GM10847 (cell line): ENCODE data around the gene CCDC182.

Source experiments
- POLR2A ChIP-seq: IDR thresholded peaks from 2 replicates; pipeline ENCODE4 v1.6.1; 2011; ENCODE audit not compliant: insufficient read length; ENCODE audit errors: extremely low read depth

CCDC182 gene

DNA sequence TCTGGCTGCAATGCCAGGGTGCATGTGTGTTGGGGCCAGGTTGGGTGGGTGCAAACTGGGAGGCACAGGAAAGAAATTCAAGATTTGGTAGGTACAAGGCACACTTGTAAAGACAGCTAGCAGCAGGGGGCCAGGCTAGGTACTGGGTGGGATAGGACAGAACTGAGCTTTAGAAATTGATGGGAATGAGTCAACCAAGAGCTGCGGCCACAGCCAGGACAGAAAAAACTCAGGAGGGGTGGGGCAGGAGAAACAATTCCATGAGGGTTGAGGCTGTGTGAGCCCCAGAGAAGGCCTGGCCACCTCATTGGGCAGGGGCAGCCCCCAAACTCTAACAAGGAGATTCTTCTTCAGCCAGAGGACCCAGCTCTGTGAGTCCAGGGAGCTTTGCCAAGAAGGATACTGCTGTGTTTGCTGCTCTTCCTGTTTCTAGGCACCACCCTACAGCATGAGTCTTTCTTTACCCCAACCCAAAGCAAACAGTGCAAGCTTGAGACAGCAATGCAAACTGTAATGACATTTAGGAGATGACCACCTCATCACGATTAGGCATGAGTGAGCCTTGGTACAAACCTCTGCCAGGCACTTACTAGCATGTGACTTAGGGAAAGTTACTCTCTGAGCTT lies 21.3 kb upstream of the CCDC182 start:
- no peak for TF ChIP-seq POLR2A

- TF ChIP-seq POLR2A, result no peak
Observed at GRCh38 chr17:57762452-57763395, 17.6 kb upstream of the CCDC182 start.

DNA sequence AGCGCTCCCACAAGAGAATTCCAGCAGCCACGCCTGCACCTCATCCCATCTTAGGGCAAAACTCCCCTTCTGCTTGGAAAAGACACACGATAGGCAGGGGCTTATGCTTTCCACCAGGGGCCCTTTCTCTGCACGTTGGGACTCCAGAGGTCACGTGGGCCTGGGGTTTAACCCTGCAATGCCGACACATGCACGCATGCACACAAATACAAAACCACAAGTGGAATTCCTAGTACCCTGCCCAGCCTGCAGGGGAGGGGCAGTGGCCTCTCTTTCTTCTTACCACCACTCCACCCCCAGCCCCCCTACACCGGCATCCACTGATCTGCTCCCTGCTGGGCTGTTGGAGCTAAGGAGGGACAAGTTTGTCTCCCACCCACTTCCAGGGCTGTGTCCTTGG lies 16.8 kb upstream of the CCDC182 start:
- no peak for TF ChIP-seq POLR2A

DNA sequence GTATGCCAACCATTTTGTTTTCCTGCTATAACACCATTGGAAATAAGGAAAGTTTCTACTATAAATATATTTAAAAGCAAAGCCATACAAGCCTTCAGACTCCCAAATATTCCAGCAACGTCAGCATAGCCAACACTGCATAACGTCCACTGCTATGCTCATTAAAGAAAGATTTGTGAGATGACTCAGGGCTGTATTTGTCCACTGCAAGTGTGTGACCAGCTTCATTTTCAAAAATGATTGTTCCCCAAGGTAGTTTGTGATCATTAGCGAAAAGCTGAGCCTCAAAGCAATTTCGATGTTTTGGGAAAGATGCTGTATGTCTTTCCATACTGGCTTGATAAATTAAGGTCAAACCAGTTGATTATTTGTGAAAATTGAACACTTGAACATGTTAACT lies 14.9 kb upstream of the CCDC182 start:
- TF ChIP-seq POLR2A, result no peak

GRCh38 chr17:57758654-57759053 lies 13.6 kb upstream of the CCDC182 start:
- TF ChIP-seq POLR2A, result no peak

DNA sequence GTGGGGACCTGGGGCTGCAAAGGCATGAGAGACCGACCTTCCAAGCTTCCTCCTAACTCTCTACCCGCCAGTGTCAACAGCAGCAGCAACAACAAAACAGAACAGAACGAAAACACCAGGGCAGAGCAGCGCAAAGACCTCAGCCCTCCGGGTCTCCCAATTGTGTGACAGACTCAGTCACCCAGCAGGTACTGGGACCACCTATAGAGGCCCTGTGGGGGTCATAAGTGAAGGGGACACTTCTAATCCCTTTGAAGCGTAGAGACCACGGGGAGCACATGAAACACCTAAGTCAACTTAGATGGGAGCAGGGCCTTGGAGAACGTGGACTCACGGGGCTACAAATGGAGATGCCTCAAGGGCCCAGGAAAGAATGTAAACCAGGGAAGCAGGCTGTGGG lies 12.6 kb upstream of the CCDC182 start:
- TF ChIP-seq POLR2A, result no peak

GRCh38 chr17:57756951-57757350 lies 11.9 kb upstream of the CCDC182 start:
- no peak for TF ChIP-seq POLR2A

DNA sequence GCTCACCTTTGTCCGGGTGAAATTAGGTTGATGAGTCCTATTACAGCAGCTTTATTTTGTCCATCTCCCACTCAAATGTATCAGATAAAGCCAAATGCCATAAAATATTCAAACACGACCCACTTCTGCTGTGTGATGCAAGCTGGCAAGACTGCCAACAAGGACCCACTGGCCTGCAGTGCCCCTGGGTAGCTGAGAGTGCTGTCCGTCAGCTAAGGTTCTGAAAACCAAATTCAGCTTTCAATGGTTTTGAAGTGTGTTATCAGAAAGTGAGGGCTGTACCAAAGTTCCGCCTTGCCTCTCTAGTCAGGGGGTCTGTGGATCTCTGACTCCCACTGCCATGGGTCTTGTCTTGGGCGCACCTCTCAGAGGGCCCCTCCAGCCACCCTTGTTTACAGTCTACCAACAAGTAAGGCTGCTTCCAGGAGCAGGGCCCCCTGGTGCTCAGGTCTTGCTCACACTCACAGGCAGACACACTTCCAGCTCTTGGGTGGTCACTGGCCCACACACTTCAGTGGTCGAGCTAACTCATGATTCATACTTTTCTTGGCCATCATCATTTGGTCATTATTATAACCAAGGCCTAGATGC lies 10.5 kb upstream of the CCDC182 start:
- TF ChIP-seq POLR2A, result no peak

- no peak for TF ChIP-seq POLR2A
Observed at GRCh38 chr17:57752031-57752905, 7.2 kb upstream of the CCDC182 start.

GRCh38 chr17:57751348-57751971 lies 6.4 kb upstream of the CCDC182 start:
- TF ChIP-seq POLR2A, result no peak

GRCh38 chr17:57750895-57751294 lies 5.8 kb upstream of the CCDC182 start:
- no peak for TF ChIP-seq POLR2A

DNA sequence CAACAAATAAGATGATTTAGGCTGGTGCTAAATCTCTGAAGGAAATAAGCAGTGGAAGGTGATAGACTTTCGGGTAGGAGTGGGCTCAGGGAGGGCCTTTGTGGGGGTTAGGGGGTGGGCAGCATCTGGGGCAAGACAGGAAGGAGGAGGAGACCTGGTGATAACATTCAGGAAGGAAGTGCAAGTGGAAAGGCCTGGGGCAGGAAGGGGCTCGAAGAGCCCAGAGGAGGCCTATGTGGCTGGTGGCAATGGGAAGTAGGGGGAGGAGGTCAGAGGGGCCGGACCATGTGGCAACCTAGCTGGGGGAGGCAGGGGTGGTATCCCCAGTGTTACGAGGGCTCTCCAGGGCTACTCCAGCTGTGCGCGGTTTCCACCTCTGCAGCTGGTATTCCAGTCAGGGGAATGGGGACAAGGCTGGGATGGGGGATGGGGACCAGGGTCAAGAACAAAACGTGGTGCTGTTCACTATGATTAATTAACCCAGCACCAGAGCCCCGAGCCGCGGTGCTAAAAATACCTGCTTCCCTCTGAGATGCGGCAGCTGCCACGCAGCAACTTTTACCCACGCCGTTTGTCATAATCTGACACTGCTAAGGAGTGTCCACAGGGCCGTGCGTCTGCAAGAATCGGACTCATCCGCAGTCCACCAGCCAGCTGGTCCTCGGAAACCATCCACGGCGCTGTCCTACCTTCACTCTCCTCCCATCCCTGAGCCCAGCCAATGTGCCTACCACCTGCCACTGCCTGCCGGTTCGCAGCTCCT lies 5.2 kb upstream of the CCDC182 start:
- no peak for TF ChIP-seq POLR2A

DNA sequence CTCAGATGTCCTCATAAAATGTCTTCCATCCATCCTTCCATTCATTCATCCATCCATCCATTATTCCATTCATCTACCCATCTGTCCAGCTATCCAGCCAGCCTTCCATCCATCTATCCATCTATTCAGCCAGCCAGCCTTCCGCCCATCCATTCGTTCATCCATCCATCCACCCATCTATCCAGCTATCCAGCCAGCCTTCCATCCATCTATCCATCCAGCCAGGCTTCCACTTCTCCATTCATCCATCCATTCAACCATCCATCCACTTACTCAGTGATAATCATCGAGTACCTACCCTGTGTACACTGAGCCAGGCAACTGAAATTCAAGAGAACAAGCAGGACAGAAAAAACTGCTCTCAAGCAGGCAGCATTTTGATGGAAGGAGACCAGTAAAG lies 4.6 kb upstream of the CCDC182 start:
- TF ChIP-seq POLR2A, result no peak
